H9 (cell line): Measurements from ENCODE around the gene COL5A3. TPM values are rescaled to one million over a fixed set of nuclear protein-coding genes. Genes with fewer than 3 reads are reported as not detected.

Experiments
- DNase-seq: peaks from one replicate; pipeline ENCODE4 v3.0.0-alpha.2; 2017
- H2AFZ ChIP-seq: one replicate; pipeline ENCODE4 v1.6.1; 2013; ENCODE audit warnings: mild to moderate bottlenecking, low read length, control low read depth, moderate library complexity
- H2AK5ac ChIP-seq: 2 replicates; pipeline ENCODE4 v1.6.1; 2013; ENCODE audit warnings: low read length, control low read depth, mixed read lengths; ENCODE audit not compliant: insufficient read length
- H2BK120ac ChIP-seq: one replicate; pipeline ENCODE4 v1.6.1; 2013; ENCODE audit warnings: low read depth, mild to moderate bottlenecking, low read length, control low read depth, inconsistent platforms; ENCODE audit not compliant: poor library complexity, severe bottlenecking
- H2BK12ac ChIP-seq: 2 replicates; pipeline ENCODE4 v1.6.1; 2013; ENCODE audit warnings: low read length, control low read depth, mixed read lengths, low read depth; ENCODE audit not compliant: insufficient read length
- H2BK15ac ChIP-seq: 2 replicates; pipeline ENCODE4 v1.6.1; 2013; ENCODE audit warnings: low read depth, low read length, control low read depth
- H2BK20ac ChIP-seq: one replicate; pipeline ENCODE4 v1.6.1; 2013; ENCODE audit warnings: low read depth, mild to moderate bottlenecking, low read length, control low read depth, inconsistent platforms; ENCODE audit not compliant: poor library complexity, severe bottlenecking
- H2BK5ac ChIP-seq: 2 replicates; pipeline ENCODE4 v1.6.1; 2013; ENCODE audit warnings: low read length, control low read depth, mixed read lengths; ENCODE audit not compliant: insufficient read length
- H3K14ac ChIP-seq: 2 replicates; pipeline ENCODE4 v1.6.1; 2013; ENCODE audit warnings: low read length, control low read depth; ENCODE audit not compliant: insufficient read depth
- H3K18ac ChIP-seq: 2 replicates; pipeline ENCODE4 v1.6.1; 2013; ENCODE audit warnings: low read depth, mild to moderate bottlenecking, mixed read lengths, low read length, control low read depth; ENCODE audit not compliant: insufficient read length
- H3K23ac ChIP-seq: 2 replicates; pipeline ENCODE4 v1.6.1; 2013; ENCODE audit warnings: low read length, control low read depth, mixed read lengths, low read depth; ENCODE audit not compliant: insufficient read length
- H3K23me2 ChIP-seq: 2 replicates; pipeline ENCODE4 v1.6.1; 2013; ENCODE audit warnings: low read depth, mild to moderate bottlenecking, mixed read lengths, low read length, control low read depth; ENCODE audit not compliant: insufficient read length, poor library complexity, severe bottlenecking
- H3K27ac ChIP-seq: 2 replicates; pipeline ENCODE4 v1.5.1; 2013; ENCODE audit warnings: low read length, control low read depth, mixed read lengths, low read depth; ENCODE audit not compliant: insufficient read length
- H3K27me3 ChIP-seq: 2 replicates; pipeline ENCODE4 v1.6.1; 2013; ENCODE audit warnings: low read length, control low read depth, inconsistent platforms; ENCODE audit not compliant: insufficient read depth
- H3K4ac ChIP-seq: 2 replicates; pipeline ENCODE4 v1.6.1; 2013; ENCODE audit warnings: low read depth, mild to moderate bottlenecking, control low read depth, inconsistent platforms, low read length, moderate library complexity
- H3K4me1 ChIP-seq: 2 replicates; pipeline ENCODE4 v1.6.1; 2013; ENCODE audit warnings: low read length, control low read depth, inconsistent platforms; ENCODE audit not compliant: insufficient read depth
- H3K4me2 ChIP-seq: 2 replicates; pipeline ENCODE4 v1.6.1; 2013; ENCODE audit warnings: low read length, control low read depth, mixed read lengths; ENCODE audit not compliant: insufficient read length, insufficient read depth
- H3K56ac ChIP-seq: 2 replicates; pipeline ENCODE4 v1.6.1; 2013; ENCODE audit warnings: low read depth, mild to moderate bottlenecking, mixed read lengths, low read length, control low read depth; ENCODE audit not compliant: insufficient read length
- H3K79me1 ChIP-seq: 2 replicates; pipeline ENCODE4 v1.6.1; 2013; ENCODE audit warnings: low read depth, mild to moderate bottlenecking, moderate library complexity, low read length, control low read depth, inconsistent platforms; ENCODE audit not compliant: insufficient read depth, poor library complexity, severe bottlenecking
- H3K79me2 ChIP-seq: 2 replicates; pipeline ENCODE4 v1.6.1; 2013; ENCODE audit warnings: low read length, control low read depth, inconsistent platforms; ENCODE audit not compliant: insufficient read depth
- H3K9ac ChIP-seq: 2 replicates; pipeline ENCODE4 v1.6.1; 2013; ENCODE audit warnings: low read length, control low read depth, mixed read lengths; ENCODE audit not compliant: insufficient read length; ENCODE audit errors: extremely low read depth
- H3K9me3 ChIP-seq: one replicate; pipeline ENCODE4 v1.6.1; 2013; ENCODE audit warnings: low read depth, low read length, inconsistent platforms; ENCODE audit not compliant: control insufficient read depth
- H3T11ph ChIP-seq: one replicate; pipeline ENCODE4 v1.6.1; 2013; ENCODE audit warnings: mild to moderate bottlenecking, low read length, control low read depth, inconsistent platforms
- H4K20me1 ChIP-seq: one replicate; pipeline ENCODE4 v1.6.1; 2013; ENCODE audit not compliant: control insufficient read depth, insufficient read length, insufficient read depth
- H4K5ac ChIP-seq: 2 replicates; pipeline ENCODE4 v1.6.1; 2013; ENCODE audit warnings: low read depth, mild to moderate bottlenecking, mixed read lengths, low read length, control low read depth; ENCODE audit not compliant: insufficient read length
- H4K8ac ChIP-seq: replicated peaks from 2 replicates; pipeline ENCODE4 v1.6.1; 2013; ENCODE audit warnings: low read length, control low read depth, mixed read lengths, low read depth; ENCODE audit not compliant: insufficient read length
- H4K91ac ChIP-seq: 2 replicates; pipeline ENCODE4 v1.6.1; 2013; ENCODE audit warnings: low read depth, mild to moderate bottlenecking, moderate library complexity, mixed read lengths, low read length, control low read depth; ENCODE audit not compliant: insufficient read length
- H3K27ac Mint-ChIP-seq, 3 experiments: 2 replicates in 2 of 3; 3 replicates in 1 of 3; pipeline ENCODE4 v1.8.0; 2020 to 2021; ENCODE audit warnings: mixed read lengths in 3 of 3, mild to moderate bottlenecking in 1 of 3, moderate library complexity in 1 of 3
- H3K27me3 Mint-ChIP-seq: 2 replicates; pipeline ENCODE4 v1.8.0; 2021; ENCODE audit warnings: low read depth, mild to moderate bottlenecking, moderate library complexity, mixed read lengths
- H3K36me3 Mint-ChIP-seq, 3 experiments: 2 replicates in 2 of 3; 3 replicates in 1 of 3; pipeline ENCODE4 v1.8.0; 2020 to 2021; ENCODE audit warnings: low read depth in 3 of 3, mixed read lengths in 3 of 3; ENCODE audit not compliant: insufficient read depth in 1 of 3
- H3K4me1 Mint-ChIP-seq, 2 experiments: 2 replicates each; pipeline ENCODE4 v1.8.0; 2020; ENCODE audit warnings: mixed read lengths in 2 of 2
- H3K4me3 Mint-ChIP-seq, 2 experiments: 2 replicates in 1 of 2; 3 replicates in 1 of 2; pipeline ENCODE4 v1.8.0; 2020 to 2021; ENCODE audit warnings: mild to moderate bottlenecking in 2 of 2, mixed read lengths in 2 of 2, moderate library complexity in 1 of 2
- H3K9me3 Mint-ChIP-seq, 2 experiments: 2 replicates in 1 of 2; 3 replicates in 1 of 2; pipeline ENCODE4 v1.8.0; 2020; ENCODE audit warnings: mild to moderate bottlenecking in 2 of 2, mixed read lengths in 2 of 2, moderate library complexity in 1 of 2
- CTCF ChIP-seq: fragments of 200-600 bp; sonication (generic); conservative IDR thresholded peaks from 3 replicates; pipeline ENCODE4 v1.8.0; 2021; ENCODE audit warnings: antibody characterized with exemption, mild to moderate bottlenecking
- WGBS: extraction: QIAGEN DNeasy Blood & Tissue Kit; methylation state at CpG from one replicate; pipeline ENCODE4 v1.1.7; 2013; ENCODE audit warnings: missing lambda C conversion rate, low lambda C conversion rate, mixed read lengths; ENCODE audit not compliant: insufficient read length; ENCODE audit errors: extremely low coverage; 5-methylcytosine and 5-hydroxymethylcytosine counted together
- total RNA-seq: library from RNA; stranded (reverse); gene quantifications from 2 replicates; pipeline ENCODE4 v1.2.1, GENCODE V29; 2021

The COL5A3 gene
- total RNA-seq, 1 experiment from 2014 or later: 0.72 TPM

GRCh38 chr19:10011974-10012373, 1.7 kb upstream of the COL5A3 start:
- H3K56ac ChIP-seq: no peak overlapping the region
- peaks cover 71% of the 10 kb centered on the region for H3K27me3 Mint-ChIP-seq

More at GRCh38 chr19:10011974-10012373, 1.7 kb upstream of the COL5A3 start:
- no peak for DNase-seq
- H4K20me1 ChIP-seq: no peaks in the 10 kb centered on the region
- no peak overlapping the region for H2BK12ac ChIP-seq
- no peaks in the 10 kb centered on the region; a peak in 1 of 7 replicates for H3K36me3 Mint-ChIP-seq
- no peak overlapping the region for H3K4me2 ChIP-seq
- no peak overlapping the region for H4K5ac ChIP-seq
- H3K23ac ChIP-seq: no peak overlapping the region
- no peak overlapping the region for H2AK5ac ChIP-seq
- H3K27ac Mint-ChIP-seq: no peak overlapping the region
- H3K14ac ChIP-seq: no peak overlapping the region
- H3K9me3 ChIP-seq: no peaks in the 10 kb centered on the region
- no peak overlapping the region for H3K9ac ChIP-seq
- H3K27me3 ChIP-seq: peaks cover 4% of the 10 kb centered on the region
- H2AFZ ChIP-seq: no peak overlapping the region
- no peak overlapping the region for H2BK20ac ChIP-seq
- H3K79me2 ChIP-seq: no peaks in the 10 kb centered on the region
- H3K18ac ChIP-seq: no peak overlapping the region
- H2BK5ac ChIP-seq: no peak overlapping the region
- no peak overlapping the region for H3K4ac ChIP-seq
- no peak overlapping the region for H2BK15ac ChIP-seq
- no peak overlapping the region for H2BK120ac ChIP-seq
- no peaks in the 10 kb centered on the region for H3K79me1 ChIP-seq
- no peak overlapping the region for H3T11ph ChIP-seq
- H3K4me1 Mint-ChIP-seq: peaks cover 17 to 26% of the 10 kb centered on the region in 2 experiments
- no peak overlapping the region for H4K8ac ChIP-seq
- no CpG with 5 or more reads among the region's 7 CpGs for WGBS
- H3K23me2 ChIP-seq: no peaks in the 10 kb centered on the region
- H3K4me1 ChIP-seq: peaks cover 5% of the 10 kb centered on the region; the same call in 1 of the 2 replicates
- peaks cover 0 to 2% of the 10 kb centered on the region in 2 experiments; a peak in 1 of 5 replicates for H3K9me3 Mint-ChIP-seq
- no peak overlapping the region for H3K27ac ChIP-seq
- H4K91ac ChIP-seq: no peak overlapping the region
- no peak overlapping the region for H3K4me3 Mint-ChIP-seq
- TF ChIP-seq CTCF: no peak
